NCI-H187 treated with DMSO at 0.1 percent for 48 hours (cell line): ENCODE data around the gene SLC1A2.

Source experiments
- DNase-seq: peaks from one replicate; lab custom pipeline; 2025; lab: John Stamatoyannopoulos, UW

Gene SLC1A2

GRCh38 chr11:35348898-35349687, 70.3 kb downstream of the SLC1A2 start:
- no peak for DNase-seq

- no peak for DNase-seq
Observed at GRCh38 chr11:35347921-35348331, 71.4 kb downstream of the SLC1A2 start.

- DNase-seq: no peak
Observed at GRCh38 chr11:35347173-35347878, 72.0 kb downstream of the SLC1A2 start.

GRCh38 chr11:35346472-35347156, 72.7 kb downstream of the SLC1A2 start:
- DNase-seq: no peak

GRCh38 chr11:35344681-35345574, 74.4 kb downstream of the SLC1A2 start:
- no peak for DNase-seq

- no peak for DNase-seq
Observed at GRCh38 chr11:35343033-35343598, 76.2 kb downstream of the SLC1A2 start.

DNA sequence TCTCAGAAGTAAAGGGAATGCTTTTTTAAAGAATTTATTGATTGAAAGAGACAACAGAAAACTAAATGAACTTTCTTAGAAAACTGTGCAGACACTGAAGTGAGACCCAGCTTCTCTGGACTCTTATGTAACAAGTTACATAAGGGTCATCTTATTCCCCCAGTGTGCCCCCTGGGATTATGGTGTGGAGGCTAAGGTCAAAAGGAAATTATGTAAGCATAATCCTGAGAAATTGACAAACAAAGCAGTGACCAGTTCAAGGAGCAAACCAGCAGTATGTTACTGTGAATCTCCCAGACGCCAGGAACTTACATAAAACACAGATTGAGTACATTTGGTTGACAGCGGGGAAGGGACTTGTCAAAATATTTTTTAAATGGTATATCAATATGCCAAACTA, 78.6 kb downstream of the SLC1A2 start:
- DNase-seq: no peak

DNA sequence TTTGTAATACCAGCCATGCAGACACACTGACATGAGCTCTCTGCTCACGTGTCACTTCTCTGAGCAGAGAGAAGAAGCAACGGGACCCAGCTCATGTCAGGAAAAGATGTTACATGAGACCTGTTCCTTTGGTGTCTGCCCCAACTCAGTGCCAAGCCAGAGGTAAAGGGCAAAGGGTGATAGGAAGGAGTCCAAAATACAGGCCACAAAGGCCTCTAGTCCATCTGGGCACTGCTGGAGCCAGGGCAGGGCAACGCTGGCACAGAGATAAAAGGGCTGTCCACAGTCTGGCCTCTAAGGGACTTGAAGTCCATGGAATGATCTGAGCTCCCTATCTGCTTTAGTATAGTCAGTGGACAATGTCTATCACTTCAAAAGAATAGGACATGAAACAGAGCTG, 79.3 kb downstream of the SLC1A2 start:
- DNase-seq: no peak

DNA sequence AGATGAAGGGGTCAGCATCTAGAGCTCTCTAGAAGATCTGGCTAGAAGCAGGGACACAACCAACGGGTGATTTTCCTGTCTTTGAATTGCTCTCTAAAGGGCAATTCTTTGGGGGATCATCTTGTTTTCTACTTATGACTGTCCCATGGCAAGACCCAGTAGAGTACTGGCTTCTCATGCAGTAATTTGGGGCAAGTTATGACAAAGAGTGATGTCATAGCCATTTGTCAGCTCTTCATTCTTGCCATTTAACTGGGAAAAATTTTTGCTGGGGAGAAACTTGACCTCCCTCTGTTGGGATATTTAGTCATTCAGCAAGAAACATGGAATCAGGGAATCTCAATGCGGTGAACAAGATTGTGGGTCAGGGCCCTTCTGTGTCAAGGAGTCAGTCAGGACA, 80.4 kb downstream of the SLC1A2 start:
- DNase-seq: no peak

- no peak for DNase-seq
Observed at GRCh38 chr11:35337914-35338305, 81.4 kb downstream of the SLC1A2 start.

DNA sequence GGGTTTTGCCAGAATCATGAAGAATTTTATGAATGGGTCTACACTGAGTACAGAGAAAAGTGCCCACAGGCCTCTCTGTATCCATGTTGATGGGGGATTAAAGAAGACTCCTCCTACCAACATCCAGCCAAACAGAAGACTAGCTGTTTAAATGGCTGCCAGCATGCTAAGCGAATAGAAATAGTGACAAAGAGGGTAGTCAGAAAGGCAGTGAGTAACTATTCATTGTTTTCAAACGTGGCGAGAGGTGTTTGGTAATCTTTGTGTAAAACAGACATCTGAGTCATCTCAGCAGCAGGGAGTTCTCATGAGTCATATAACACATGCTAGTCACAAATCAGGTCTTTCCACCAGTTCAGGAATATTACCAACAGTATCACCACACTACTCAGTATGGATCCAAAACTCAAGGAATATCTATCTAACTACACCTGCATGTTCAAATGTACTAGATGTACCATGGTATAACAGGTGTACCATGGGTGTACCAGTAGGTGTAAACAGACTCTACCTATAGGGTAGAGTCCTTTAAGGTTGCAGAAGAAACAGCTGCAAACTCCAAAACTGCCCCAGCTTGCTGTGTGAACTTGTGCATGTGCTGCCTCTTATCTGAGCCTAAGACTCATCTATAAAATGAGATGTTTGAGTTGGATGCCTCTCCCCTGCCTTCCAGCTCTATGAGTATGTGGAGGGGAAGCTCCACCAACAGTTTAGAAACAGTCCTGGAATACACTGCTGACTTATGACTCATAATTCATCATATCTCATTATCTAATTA, 82.0 kb downstream of the SLC1A2 start:
- DNase-seq: no peak

DNA sequence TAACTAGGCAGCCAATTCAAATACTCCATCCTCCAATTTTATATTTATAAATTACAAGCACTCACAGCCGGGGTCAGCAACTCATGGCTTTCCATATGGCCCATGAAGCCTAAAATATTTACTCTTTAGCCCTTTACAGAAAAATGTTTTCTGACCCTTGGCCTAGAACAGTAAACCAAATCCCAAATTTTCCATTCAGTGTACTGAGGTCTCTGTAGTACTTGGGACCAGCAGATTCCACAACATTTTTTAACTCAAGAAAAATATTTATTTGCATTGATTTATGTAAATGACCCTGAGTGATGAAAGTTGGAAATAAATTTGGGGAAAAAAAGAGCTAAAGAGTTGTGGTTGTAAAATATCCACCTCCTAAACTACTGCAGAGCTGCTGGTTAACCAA, 82.6 kb downstream of the SLC1A2 start:
- DNase-seq: no peak

GRCh38 chr11:35335226-35335625, 84.1 kb downstream of the SLC1A2 start:
- DNase-seq: no peak

DNA sequence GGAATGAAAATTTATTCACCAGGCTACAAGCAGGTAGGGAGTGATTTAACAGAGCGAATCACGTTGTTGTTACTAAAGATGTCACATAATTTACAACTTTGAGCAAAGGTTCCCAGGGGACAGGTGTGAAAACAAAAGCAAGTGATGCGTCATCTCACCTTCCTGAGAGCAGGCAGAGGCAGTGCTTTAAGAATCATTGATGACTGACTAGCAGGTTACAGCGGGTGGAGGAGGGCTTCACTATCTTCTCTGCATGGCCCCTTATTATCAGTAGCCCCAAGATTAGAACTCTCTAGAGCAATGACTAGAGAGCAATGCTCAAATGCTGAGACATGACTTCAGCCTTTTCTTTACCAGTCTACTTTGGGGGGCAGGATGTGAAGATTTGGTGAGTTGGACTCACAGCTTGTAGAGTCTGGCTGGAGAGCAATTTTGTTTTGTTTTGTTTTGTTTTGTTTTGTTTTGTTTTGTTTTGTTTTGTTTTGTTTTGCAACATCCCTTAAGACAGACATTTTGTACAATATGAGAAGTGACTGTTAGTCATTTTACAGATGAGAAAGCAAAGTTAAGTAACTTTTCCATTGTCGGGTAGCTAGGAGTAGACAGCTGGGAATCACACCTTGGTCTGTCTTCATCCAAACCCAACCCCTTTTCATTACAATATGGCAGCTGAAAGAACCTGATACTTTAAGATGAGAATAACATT, 84.8 kb downstream of the SLC1A2 start:
- no peak for DNase-seq

GRCh38 chr11:35332524-35332923, 86.8 kb downstream of the SLC1A2 start:
- DNase-seq: no peak

DNA sequence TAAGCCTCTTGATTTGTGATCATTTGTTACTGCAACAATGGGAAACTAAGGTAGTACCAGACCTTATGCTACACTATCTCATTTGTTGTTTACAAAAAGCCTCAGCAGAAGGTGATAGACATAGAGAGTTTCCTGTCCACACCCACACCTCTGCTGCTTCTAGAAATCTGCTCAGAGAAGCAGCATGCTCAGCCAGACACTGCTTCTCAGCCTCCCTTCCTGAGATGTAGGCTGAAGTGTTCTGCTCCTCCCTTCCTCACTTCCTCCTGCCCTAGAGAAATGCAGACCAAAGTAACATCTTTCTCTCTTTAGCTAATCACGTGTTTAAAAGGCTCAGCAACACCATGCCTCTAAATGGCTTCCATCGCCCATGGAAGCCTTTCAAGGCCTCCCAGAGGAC, 88.4 kb downstream of the SLC1A2 start:
- DNase-seq: no peak

DNA sequence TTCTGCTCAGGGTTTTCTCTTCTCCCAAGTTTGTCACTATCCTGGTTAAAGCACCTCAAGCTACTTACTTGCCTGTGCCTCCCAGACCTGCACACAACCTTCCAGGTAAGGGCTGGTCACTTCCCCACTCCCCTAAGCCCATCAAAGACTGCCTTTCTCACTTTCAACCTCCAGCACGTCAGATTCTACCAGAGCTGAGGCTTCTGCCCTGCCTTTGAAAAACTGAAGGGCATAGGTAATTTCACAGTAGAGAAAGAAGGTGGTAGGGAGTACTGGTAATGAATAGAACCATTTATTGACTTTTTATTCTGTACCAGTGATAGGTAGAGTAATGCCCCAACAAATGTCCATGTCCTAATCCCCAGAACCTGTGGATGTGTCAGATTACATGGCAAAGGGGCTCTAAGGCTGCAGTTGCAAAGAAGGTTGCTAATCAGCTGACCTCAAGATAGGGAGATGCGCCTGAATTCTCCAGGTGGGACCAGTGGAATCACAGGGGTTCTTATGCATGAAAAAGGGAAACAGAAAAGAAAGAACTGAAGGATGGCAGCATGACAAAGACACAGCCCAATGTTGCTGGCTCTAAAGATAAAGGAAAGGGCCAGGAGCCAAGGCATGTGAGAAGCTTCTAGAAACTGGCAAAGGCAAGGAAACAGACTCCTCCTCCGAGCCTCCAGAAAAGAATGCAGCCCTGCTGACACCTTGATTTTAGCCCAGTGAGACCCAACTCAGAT, 89.0 kb downstream of the SLC1A2 start:
- DNase-seq: no peak

- DNase-seq: no peak
Observed at GRCh38 chr11:35327829-35328228, 91.5 kb downstream of the SLC1A2 start.

DNA sequence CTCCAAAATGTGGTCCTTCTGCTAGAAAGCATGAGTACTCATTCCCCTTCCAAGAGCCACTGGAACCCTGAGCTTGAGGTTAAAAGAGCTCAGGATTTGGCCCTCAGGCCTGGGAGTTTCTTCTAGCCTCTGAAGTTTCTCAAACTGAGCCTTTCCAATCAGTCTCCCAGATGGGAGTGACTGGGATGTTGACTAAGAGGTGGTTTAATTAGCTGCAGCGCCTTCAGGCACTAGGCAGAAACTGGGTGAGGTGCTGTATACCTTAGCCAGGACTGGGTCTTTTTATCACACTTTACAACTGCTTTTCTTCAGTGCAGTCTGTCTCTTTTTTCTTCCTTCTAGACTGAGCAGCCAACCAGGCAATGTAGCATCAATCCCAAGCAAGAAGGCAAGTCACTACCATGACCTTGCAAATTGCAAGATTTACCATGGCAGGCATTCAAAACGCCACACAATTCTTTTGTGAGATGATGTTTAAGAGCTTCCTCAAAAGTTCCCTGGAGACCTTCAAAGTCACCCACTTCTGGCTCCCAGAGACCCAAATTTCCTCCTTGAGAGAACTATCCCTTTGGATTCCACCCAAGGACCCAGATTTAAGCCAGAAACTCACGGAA, 93.0 kb downstream of the SLC1A2 start:
- no peak for DNase-seq
